ENCODE results near the gene B4GALT2. TPM values are rescaled to one million over a fixed set of nuclear protein-coding genes. Genes with fewer than 3 reads are reported as not detected.

B4GALT2 gene
- total RNA-seq, 1 experiment from 2014 or later = 70.9 TPM

GRCh38 chr1:44002606-44003157, 23.7 kb downstream of the B4GALT2 start:
- no peaks in the 10 kb centered on the region for H3K79me1 ChIP-seq (ENCODE audit: insufficient read depth, low read depth, low read length, poor library complexity, severe bottlenecking)
- no peak overlapping the region for H2BK120ac ChIP-seq (ENCODE audit: low read depth, low read length, poor library complexity, severe bottlenecking)
- no peaks in the 10 kb centered on the region for H4K20me1 ChIP-seq (ENCODE audit: control insufficient read depth, insufficient read depth, insufficient read length)
- no peaks in the 10 kb centered on the region for H3K4me1 ChIP-seq (ENCODE audit: insufficient read depth, low read length)
- no peak overlapping the region for H2BK15ac ChIP-seq (ENCODE audit: low read depth, low read length)
- H3K9me3 Mint-ChIP-seq = no peaks in the 10 kb centered on the region
- H3K4me3 Mint-ChIP-seq = no peak overlapping the region
- H3K18ac ChIP-seq (ENCODE audit: insufficient read length, low read depth, low read length) = no peak overlapping the region
- no peak overlapping the region for H3K9ac ChIP-seq (ENCODE audit: extremely low read depth, insufficient read length, low read length)
- no peak overlapping the region for H2AK5ac ChIP-seq (ENCODE audit: insufficient read length, low read length)
- H3K27me3 ChIP-seq (ENCODE audit: insufficient read depth, low read length) = no peaks in the 10 kb centered on the region
- H3K23ac ChIP-seq (ENCODE audit: insufficient read length, low read depth, low read length) = no peak overlapping the region
- H3K27ac Mint-ChIP-seq = no peak overlapping the region
- no peaks in the 10 kb centered on the region; the same call in none of the 2 replicates for H3K27me3 Mint-ChIP-seq (ENCODE audit: low read depth)
- H3K23me2 ChIP-seq (ENCODE audit: insufficient read length, low read depth, low read length, poor library complexity, severe bottlenecking) = no peaks in the 10 kb centered on the region
- H4K5ac ChIP-seq (ENCODE audit: insufficient read length, low read depth, low read length) = no peak overlapping the region
- H3K56ac ChIP-seq (ENCODE audit: insufficient read length, low read depth, low read length) = no peak overlapping the region
- no peak overlapping the region for H2BK5ac ChIP-seq (ENCODE audit: insufficient read length, low read length)
- H3K14ac ChIP-seq (ENCODE audit: insufficient read depth, low read length) = no peak overlapping the region
- no peak overlapping the region for H3K4ac ChIP-seq (ENCODE audit: low read depth, low read length)
- no peak overlapping the region for H4K91ac ChIP-seq (ENCODE audit: insufficient read length, low read depth, low read length)
- peaks cover 2 to 4% of the 10 kb centered on the region in 2 experiments; a peak in 2 of 4 replicates for H3K4me1 Mint-ChIP-seq
- H4K8ac ChIP-seq (replicated peaks; ENCODE audit: insufficient read length, low read depth, low read length) = no peak overlapping the region
- no peak overlapping the region for H3T11ph ChIP-seq (ENCODE audit: low read length)
- no peak overlapping the region for H2BK12ac ChIP-seq (ENCODE audit: insufficient read length, low read depth, low read length)
- no peak overlapping the region for H3K4me2 ChIP-seq (ENCODE audit: insufficient read depth, insufficient read length, low read length)
- H3K9me3 ChIP-seq (ENCODE audit: control insufficient read depth, low read depth, low read length) = no peaks in the 10 kb centered on the region
- no CpG with 5 or more reads among the region's 14 CpGs for WGBS (ENCODE audit: extremely low coverage, insufficient read length, low lambda C conversion rate)
- no peak overlapping the region for H2BK20ac ChIP-seq (ENCODE audit: low read depth, low read length, poor library complexity, severe bottlenecking)
- peaks cover 8 to 57% (median 36%) of the 10 kb centered on the region in 3 experiments for H3K36me3 Mint-ChIP-seq (ENCODE audit: insufficient read depth in 1 of 3, low read depth in 3 of 3)
- TF ChIP-seq CTCF (conservative IDR thresholded peaks at IDR 0.05) = peak; percentile 63
- H3K79me2 ChIP-seq (ENCODE audit: insufficient read depth, low read length) = no peaks in the 10 kb centered on the region
- no peak overlapping the region for H2AFZ ChIP-seq (ENCODE audit: low read length)
- H3K27ac ChIP-seq (ENCODE audit: insufficient read length, low read depth, low read length) = no peak overlapping the region
- DNase-seq = peak; percentile 46
